Suprapubic skin (tissue), 4 donors: ENCODE data around the gene BMP8B.

Experiments used
- CTCF ChIP-seq, 2 donors: fragments of 200-600 bp in 1 of 2; fragments of 450-650 bp in 1 of 2; sonication (generic) in 1 of 2; IDR thresholded peaks; one replicate each; pipeline ENCODE4 v1.5.1; 2016 to 2019; ENCODE audit warnings: antibody characterized with exemption in 2 of 2, mild to moderate bottlenecking in 1 of 2, moderate library complexity in 1 of 2
- EP300 ChIP-seq: sonication (generic); formaldehyde crosslinking; IDR thresholded peaks from one replicate; pipeline ENCODE4 v1.6.1; 2017; ENCODE audit warnings: antibody characterized with exemption
- POLR2A ChIP-seq, 2 donors: fragments of 450-650 bp; IDR thresholded peaks; one replicate each; pipeline ENCODE4 v1.6.1; 2017; ENCODE audit warnings: antibody characterized with exemption in 2 of 2, mild to moderate bottlenecking in 2 of 2, moderate library complexity in 2 of 2
- POLR2AphosphoS5 ChIP-seq, 3 donors: sonication (generic); formaldehyde crosslinking; IDR thresholded peaks; one replicate each; pipeline ENCODE4 v1.6.1; 2017; ENCODE audit warnings: antibody characterized with exemption in 3 of 3

- TF ChIP-seq CTCF (IDR thresholded peaks at IDR 0.05): no peak
- TF ChIP-seq POLR2A (IDR thresholded peaks at IDR 0.05): no peak
- no peak for TF ChIP-seq POLR2AphosphoS5 (IDR thresholded peaks at IDR 0.05)
- no peak for TF ChIP-seq EP300
These were observed 11.4 kb downstream of the BMP8B start for GRCh38 chr1:39777306-39777705.
